ENCODE data around the gene MYLIP.
"Not testable (repeated sequence)": the region's sequence is repeated elsewhere in the genome, so short reads cannot be mapped to it uniquely, and the experiment has no call there.

The MYLIP gene

DNA sequence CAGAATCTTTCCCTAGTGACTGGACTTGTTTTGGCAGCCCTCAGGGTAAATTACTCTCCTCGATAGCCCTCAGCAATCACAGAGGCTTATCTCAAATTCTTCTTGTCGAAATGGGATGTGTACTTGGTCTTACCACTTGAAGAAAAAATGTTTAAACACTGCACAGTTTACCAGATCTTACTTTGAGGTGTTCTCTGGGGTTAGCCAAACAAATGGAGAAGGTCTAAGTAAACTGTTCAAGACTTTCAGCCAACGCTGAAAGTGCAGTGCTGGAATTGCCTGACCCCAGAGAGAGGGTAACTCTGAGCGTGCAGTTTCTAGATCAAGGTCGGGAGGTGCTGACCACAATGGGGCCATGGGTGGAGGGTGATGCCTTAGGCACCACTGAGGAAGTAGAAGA, 39.2 kb downstream of the MYLIP start:
- ATAC-seq: peak; percentile 76
- Mint-ChIP-seq H3K4me1 (peaks cover 42% of the 10 kb centered on the region), H3K27me3 (peaks cover 9% of the 10 kb centered on the region), H3K4me3 (no peak overlapping the region), H3K9me3 (no peaks in the 10 kb centered on the region), H3K36me3 (no peaks in the 10 kb centered on the region), H3K27ac (peak overlapping the region; percentile 67)

DNA sequence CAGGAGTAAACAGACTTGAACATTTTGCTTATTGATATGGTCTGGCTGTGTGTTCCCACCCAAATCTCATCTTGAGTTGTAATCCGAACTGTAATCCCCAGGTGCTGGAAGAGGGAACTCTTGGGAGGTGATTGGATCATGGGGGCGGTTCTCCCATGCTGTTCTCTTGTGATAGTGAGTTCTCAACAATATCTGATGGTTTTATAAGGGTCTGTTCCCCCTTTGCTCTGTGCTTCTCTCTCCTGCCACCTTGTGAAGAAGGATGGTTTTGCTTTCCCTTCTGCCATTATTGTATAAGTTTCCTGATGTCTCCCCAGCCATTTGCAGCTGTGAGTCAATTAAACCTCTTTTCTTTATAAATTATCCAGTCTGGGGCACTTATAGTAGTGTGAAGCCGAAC, 40.0 kb downstream of the MYLIP start:
- Mint-ChIP-seq H3K27me3 (peaks cover 9% of the 10 kb centered on the region), H3K36me3 (no peaks in the 10 kb centered on the region), H3K4me3 (no peak overlapping the region), H3K27ac (peak overlapping the region; percentile 67), H3K4me1 (peaks cover 35% of the 10 kb centered on the region), H3K9me3 (no peaks in the 10 kb centered on the region)
- no peak for ATAC-seq

DNA sequence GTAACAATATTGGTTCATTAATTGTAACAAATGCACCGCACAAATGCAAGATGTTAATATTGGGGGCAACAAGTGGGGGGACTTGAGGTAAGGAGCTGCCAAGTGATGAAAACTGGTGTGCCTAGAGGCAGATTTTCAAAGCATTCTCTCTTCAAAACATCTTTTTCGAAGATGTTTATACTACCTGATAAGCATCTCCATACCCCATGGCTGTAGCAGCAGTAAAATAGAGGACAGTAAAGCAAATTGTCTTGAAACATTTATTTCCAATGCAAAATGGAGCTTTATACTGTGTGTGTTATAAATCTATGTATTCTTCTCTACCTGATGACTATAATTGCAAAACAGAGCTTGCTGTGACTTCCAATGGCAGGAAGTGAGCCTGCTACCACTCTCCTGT, 42.5 kb downstream of the MYLIP start:
- H3K4me1 Mint-ChIP-seq: peaks cover 25% of the 10 kb centered on the region
- no peaks in the 10 kb centered on the region for H3K36me3 Mint-ChIP-seq
- H3K27me3 Mint-ChIP-seq: peaks cover 16% of the 10 kb centered on the region

DNA sequence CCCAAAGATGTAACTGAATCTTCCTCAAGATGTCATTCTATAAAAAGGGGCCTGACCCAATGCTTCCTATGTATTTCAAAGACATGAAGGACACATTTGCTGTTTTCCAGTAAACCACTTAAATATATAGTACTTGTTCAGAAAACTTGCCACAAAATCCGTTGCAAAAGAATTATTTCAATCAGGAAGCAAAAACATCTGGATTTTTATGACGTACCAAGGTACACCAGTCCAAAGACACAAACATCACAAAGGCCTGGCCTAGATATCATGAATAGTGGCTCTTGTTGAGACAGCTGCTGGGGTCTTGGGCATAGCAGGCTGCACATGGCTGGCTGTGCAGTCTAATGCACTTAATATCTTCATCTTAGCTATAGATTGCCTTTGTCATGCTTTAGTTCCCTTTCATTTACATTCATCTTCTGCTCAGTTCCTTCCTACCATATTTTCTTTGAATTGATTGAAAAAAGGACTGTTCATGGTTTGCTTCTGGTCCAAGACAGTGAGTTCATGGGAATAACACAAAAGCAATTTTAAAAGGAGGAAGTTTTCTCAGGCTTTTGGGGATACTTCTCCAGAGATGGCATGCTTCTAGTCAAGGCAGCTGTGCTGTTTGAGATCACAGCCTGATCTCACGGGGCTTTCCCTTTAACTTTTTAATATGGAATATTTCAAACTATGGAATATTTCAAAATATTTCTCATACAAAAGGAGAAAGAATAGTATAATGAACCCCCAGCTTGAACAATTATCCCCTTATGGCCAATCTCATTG, 44.5 kb downstream of the MYLIP start:
- no peak for ATAC-seq
- H3K9me3 Mint-ChIP-seq: no peaks in the 10 kb centered on the region
- peak overlapping the region; percentile 30 for H3K27ac Mint-ChIP-seq
- H3K4me1 Mint-ChIP-seq: peaks cover 8% of the 10 kb centered on the region
- peaks cover 18% of the 10 kb centered on the region for H3K27me3 Mint-ChIP-seq
- no peaks in the 10 kb centered on the region for H3K36me3 Mint-ChIP-seq
- no peak overlapping the region for H3K4me3 Mint-ChIP-seq

More for the DNA sequence above, 42.5 kb downstream of the MYLIP start:
- H3K27ac Mint-ChIP-seq: no peak overlapping the region
- no peak for ATAC-seq
- H3K4me3 Mint-ChIP-seq: no peak overlapping the region
- H3K9me3 Mint-ChIP-seq: no peaks in the 10 kb centered on the region

DNA sequence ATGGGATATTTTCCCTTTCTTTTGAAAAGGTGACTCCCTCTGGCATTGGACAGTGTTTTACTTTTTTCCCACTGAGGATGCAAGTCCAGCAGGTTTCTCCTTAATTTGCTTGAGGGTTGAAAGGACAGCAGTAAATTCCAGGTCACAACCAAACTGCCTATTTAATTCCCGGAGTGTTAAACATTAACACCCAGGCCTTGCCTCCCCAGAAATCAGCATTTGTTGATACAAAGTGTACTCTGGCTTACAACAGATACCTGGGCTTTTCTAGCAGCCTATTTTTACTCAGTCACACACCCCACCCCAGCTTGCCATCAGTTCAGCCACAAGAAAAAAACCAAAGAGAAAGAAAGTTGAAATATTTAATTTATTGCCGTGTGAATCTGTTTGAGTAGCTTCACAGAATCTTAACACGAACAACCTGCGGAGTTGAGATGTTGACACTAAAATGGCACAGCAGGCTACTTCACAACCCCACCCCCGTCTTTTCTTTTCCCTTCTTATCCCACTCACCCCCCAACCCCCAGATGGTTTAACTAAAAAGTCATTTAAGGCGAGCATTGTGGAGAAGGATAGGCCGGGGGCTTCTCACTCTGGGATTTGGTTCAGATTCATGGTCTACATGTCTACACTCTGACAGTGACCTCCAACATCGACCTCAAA, 45.7 kb downstream of the MYLIP start:
- no peak overlapping the region for H3K27ac Mint-ChIP-seq
- no peaks in the 10 kb centered on the region for H3K36me3 Mint-ChIP-seq
- peaks cover 10% of the 10 kb centered on the region for H3K27me3 Mint-ChIP-seq
- no peaks in the 10 kb centered on the region for H3K9me3 Mint-ChIP-seq
- no peak for ATAC-seq
- H3K4me3 Mint-ChIP-seq: no peak overlapping the region
- H3K4me1 Mint-ChIP-seq: no peaks in the 10 kb centered on the region

DNA sequence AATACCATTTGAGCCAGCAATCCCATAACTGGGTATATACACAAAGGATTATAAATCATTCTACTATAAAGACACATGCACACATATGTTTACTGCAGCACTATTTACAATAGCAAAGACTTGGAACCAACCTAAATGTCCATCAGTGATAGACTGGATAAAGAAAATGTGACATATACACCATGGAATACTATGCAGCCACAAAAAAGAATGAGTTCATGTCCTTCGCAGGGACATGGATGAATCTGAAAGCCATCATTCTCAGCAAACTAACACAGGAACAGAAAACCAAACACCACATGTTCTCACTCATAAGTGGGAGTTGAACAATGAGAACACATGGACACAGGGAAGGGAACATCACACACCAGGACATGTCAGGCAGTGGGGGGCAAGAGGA, 47.7 kb downstream of the MYLIP start:
- H3K4me3 Mint-ChIP-seq, H3K9me3 Mint-ChIP-seq, H3K27ac Mint-ChIP-seq, H3K36me3 Mint-ChIP-seq, H3K4me1 Mint-ChIP-seq, ATAC-seq: not testable (repeated sequence)
- peaks cover 10% of the 10 kb centered on the region for H3K27me3 Mint-ChIP-seq

DNA sequence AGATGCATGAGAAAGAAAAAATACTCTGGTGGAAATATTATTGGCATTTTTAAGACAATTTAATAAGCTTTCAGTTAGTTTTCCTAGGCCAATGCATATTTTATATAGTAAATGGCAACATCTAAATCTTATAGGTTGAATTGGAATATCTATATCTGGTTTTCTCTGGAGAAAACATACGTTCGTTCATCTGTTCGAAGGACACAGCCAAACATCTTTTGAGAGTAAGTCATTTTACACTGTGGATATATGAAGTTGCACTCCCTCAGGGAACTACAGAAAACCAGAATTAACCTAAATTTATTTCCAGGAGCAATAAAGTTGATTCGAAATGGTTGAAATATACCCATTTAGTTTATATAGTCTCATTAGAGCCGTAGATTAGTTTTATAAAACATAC, 49.0 kb downstream of the MYLIP start:
- no peak for ATAC-seq
- Mint-ChIP-seq H3K27ac (no peak overlapping the region), H3K36me3 (no peaks in the 10 kb centered on the region), H3K4me3 (no peak overlapping the region), H3K27me3 (peaks cover 10% of the 10 kb centered on the region), H3K4me1 (no peaks in the 10 kb centered on the region), H3K9me3 (no peaks in the 10 kb centered on the region)

DNA sequence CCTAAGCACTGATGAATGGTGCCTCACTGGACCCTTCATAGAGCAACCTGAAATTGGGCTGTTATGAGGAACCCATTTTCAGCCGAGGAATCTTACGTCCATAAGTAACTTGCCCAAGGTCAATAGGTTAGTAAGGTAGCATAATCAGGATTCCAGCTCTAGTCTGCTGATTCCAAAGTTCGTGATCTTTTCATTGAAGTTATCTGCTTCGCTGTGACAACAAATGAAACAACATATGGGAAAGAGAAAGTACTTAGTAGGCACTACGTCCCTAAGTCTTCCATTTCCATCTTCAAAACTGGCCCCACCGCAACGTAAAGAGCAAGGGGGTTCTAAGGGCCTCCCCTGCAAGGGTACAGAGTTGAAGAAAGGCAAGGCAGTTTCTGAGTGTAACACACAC, 49.5 kb downstream of the MYLIP start:
- ATAC-seq: no peak
- H3K27ac Mint-ChIP-seq: no peak overlapping the region
- H3K4me3 Mint-ChIP-seq: no peak overlapping the region
- no peaks in the 10 kb centered on the region for H3K9me3 Mint-ChIP-seq
- no peaks in the 10 kb centered on the region for H3K36me3 Mint-ChIP-seq
- peaks cover 10% of the 10 kb centered on the region for H3K27me3 Mint-ChIP-seq
- H3K4me1 Mint-ChIP-seq: peaks cover 4% of the 10 kb centered on the region

DNA sequence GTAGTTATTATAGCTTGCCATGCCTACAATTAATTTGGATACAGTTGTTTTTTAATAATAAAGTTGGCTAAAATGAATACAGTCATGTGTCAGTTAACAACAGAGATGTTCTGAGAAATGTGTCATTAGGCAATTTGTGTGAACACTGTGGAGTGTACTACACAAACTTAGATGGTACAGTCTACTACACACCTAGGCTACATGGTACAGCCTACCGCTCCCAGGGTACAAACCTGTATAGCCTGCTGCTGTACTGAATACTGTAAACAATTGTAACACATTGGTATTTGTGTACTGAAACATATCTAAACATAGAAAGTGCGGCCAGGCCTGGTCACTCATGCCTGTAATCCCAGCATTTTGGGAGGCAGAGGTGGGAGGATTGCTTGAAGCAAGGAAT, 50.2 kb downstream of the MYLIP start:
- no peak overlapping the region for H3K27ac Mint-ChIP-seq
- no peaks in the 10 kb centered on the region for H3K36me3 Mint-ChIP-seq
- no peaks in the 10 kb centered on the region for H3K9me3 Mint-ChIP-seq
- no peak for ATAC-seq
- peaks cover 10% of the 10 kb centered on the region for H3K27me3 Mint-ChIP-seq
- no peak overlapping the region for H3K4me3 Mint-ChIP-seq
- peaks cover 8% of the 10 kb centered on the region for H3K4me1 Mint-ChIP-seq

DNA sequence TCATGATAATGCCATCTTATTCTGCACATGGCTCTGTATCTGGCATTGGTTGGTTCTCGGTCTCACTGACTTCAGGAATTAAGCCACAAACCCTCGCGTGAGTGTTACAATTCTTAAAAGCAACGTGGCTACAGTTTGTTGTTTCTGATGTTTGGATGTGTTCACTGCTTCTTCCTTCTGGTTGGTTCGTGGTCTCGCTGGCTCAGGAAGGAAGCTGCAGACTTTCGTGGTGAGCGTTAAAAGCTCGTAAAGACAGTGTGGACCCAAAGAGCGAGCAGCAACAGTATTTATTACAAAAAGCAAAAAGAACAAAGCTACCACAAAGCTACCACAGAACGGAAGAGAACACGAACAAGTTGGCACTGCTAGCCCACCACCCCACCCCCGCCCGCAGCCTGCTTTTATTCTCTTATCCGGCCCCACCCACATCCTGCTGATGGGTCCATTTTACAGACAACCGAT, 51.1 kb downstream of the MYLIP start:
- Mint-ChIP-seq H3K9me3 (no peaks in the 10 kb centered on the region), H3K27ac (peak overlapping the region; percentile 31), H3K4me3 (peak overlapping the region; percentile 19), H3K27me3 (peaks cover 10% of the 10 kb centered on the region), H3K4me1 (peaks cover 11% of the 10 kb centered on the region), H3K36me3 (no peaks in the 10 kb centered on the region)
- peak; percentile 21 for ATAC-seq

DNA sequence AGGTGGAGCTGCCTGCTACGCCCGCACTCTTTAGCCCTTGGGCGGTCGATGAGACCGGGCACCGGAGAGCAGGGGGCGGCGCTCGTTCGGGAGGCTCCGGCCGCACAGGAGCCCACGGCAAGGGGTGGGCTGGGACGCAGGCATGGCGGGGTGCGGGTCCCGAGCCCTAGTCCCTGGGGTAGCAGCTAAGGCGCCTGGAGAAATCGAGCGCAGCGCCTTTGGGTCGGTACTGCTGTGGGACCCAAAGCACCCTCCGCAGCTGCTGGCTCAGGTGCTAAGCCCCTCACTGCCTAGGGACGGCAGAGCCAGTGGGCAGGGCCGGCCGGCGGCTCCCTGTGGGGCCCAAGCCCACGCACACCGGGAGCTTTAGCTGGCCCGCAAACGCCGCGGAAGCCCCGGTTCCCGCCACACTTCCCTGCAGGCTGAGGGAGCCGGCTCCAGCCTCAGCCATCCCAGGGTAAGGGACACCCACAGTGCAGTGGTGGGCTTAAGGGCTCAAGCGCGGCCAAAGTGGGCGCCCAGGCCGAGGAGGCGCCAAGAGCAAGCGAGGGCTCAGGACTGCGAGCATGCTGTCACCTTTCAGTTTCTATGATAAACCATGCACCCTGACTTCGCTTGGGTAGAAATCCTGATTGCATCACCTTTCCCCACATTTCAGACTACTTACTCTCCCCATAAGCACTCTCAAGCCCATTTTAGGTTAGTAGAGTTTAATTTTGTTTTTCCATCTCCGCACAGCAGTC, 52.0 kb downstream of the MYLIP start:
- H3K4me3 Mint-ChIP-seq: peak overlapping the region; percentile 31
- no peak overlapping the region for H3K27ac Mint-ChIP-seq

DNA sequence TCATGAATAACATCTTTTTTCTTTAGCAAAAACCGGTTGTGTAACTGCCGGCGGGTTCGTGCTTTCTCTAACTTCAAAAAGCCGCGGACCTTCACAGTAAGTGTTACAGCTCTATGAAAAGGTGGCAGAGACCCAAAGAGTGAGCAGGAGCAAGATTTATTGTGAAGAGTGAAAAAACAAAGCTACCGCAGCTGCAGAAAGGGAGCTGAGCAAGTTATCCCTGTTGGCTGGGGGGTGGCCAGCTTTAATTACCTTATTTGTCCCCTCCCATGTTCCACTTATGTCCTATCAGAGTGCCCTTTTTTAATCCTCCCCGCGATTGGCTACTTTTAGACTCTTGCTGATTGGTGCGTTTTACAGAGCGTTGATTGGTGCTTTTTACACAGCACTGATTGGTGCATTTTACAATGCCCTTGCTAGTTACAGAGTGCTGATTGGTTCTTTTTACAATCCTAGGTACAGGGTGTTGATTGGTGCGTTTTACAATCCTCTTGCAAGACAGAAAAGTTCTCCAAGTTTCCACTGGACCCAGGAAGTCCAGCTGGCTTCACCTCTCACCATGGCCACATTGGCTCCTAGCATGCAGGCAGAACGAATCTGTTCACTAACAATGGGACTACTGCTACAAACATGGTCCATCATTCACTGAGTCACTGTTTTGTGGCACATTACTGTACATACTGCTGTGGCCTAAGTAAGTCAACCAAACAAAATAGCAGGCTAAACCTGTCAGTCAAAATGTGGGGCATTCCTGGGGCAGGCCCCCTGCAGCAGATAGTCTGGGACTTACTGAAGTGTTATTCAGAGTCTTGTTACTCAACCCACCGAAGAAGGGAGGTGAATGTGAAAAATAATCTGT, 52.8 kb downstream of the MYLIP start:
- Mint-ChIP-seq H3K36me3 (no peaks in the 10 kb centered on the region), H3K4me3 (peak overlapping the region; percentile 31), H3K27ac (no peak overlapping the region), H3K27me3 (no peaks in the 10 kb centered on the region), H3K4me1 (peaks cover 11% of the 10 kb centered on the region), H3K9me3 (no peaks in the 10 kb centered on the region)
- ATAC-seq: no peak

More for the DNA sequence above, 52.0 kb downstream of the MYLIP start:
- H3K9me3 Mint-ChIP-seq: no peaks in the 10 kb centered on the region
- no peak for ATAC-seq
- H3K27me3 Mint-ChIP-seq: peaks cover 8% of the 10 kb centered on the region
- no peaks in the 10 kb centered on the region for H3K36me3 Mint-ChIP-seq
- H3K4me1 Mint-ChIP-seq: peaks cover 11% of the 10 kb centered on the region

DNA sequence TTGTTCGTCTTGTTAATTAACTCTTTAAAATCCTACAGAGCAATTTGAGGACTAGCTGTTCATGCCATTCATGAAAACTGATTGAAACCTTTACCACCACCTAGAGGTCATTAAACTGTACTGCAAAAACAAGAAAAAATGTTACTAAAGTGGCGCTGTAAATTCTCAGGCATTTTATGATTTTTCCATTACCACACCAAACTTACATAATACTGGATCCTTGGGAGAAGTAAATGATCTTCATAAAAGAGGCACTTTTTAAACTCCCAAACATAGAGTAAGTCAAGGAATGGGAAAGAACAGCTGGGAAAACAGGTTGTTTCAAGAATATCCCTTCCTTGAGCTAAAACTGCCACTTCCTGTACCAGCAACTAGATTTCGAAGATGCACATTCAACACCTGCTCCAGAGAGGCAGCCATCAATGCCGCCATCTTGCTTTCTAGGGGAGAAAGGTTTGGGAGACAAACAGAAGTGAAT, 54.3 kb downstream of the MYLIP start:
- H3K4me1 Mint-ChIP-seq: peaks cover 11% of the 10 kb centered on the region
- H3K4me3 Mint-ChIP-seq: no peak overlapping the region
- no peak for ATAC-seq
- H3K27ac Mint-ChIP-seq: no peak overlapping the region
- no peaks in the 10 kb centered on the region for H3K27me3 Mint-ChIP-seq
- H3K36me3 Mint-ChIP-seq: no peaks in the 10 kb centered on the region
- H3K9me3 Mint-ChIP-seq: no peaks in the 10 kb centered on the region

DNA sequence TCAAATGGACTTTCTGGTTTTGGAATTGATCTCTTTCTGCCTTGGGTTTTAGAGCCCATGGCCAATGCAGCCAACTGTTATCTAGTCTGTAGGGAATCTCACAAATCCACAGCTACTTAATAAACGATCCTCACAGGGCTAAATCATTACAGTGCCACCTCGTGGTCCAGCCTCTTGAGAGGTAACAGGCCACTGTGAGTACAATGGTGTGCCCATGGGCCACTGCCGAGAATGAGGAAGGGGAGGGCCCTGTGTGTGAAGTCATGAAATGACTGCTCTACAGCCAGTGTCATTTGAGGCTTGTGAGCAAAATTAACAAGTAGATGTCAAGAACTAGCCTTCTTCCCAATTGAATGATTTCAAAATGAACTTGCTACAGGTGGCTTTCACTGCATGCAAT, 55.2 kb downstream of the MYLIP start:
- H3K4me3 Mint-ChIP-seq: no peak overlapping the region
- ATAC-seq: peak; percentile 87
- H3K9me3 Mint-ChIP-seq: no peaks in the 10 kb centered on the region
- no peaks in the 10 kb centered on the region for H3K27me3 Mint-ChIP-seq
- H3K27ac Mint-ChIP-seq: peak overlapping the region; percentile 64
- no peaks in the 10 kb centered on the region for H3K36me3 Mint-ChIP-seq
- H3K4me1 Mint-ChIP-seq: peaks cover 11% of the 10 kb centered on the region

DNA sequence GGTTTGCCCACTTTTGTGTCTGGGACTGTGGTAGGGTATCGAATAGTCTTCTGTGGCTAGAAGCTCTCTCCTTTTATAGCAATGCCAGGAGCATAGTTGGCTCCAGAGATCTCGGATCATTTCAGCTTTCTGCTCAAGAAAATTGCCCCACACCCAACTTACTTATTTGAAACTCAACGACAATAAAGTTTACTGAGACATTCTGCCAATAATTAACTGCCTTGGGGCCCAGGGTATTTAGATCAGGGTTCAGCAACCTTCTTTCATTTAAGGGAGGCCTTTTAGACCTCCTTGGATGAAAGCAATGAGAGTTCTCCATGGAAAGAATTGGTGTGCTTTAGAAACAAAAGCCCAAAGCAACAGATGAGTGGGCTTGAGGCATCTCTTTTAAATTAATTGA, 55.7 kb downstream of the MYLIP start:
- ATAC-seq: no peak
- peaks cover 11% of the 10 kb centered on the region for H3K4me1 Mint-ChIP-seq
- H3K27me3 Mint-ChIP-seq: no peaks in the 10 kb centered on the region
- no peaks in the 10 kb centered on the region for H3K9me3 Mint-ChIP-seq
- no peak overlapping the region for H3K4me3 Mint-ChIP-seq
- H3K27ac Mint-ChIP-seq: peak overlapping the region; percentile 64
- no peaks in the 10 kb centered on the region for H3K36me3 Mint-ChIP-seq
